Upper lobe of left lung (tissue), 6 donors: Measurements from ENCODE around the gene AGBL1. TPM values are rescaled to one million over a fixed set of nuclear protein-coding genes. Genes with fewer than 3 reads are reported as not detected.

Source experiments
- ATAC-seq, 2 donors: fragments of 200-7000 bp; cut with Tn5 transposase; one replicate each; pipeline ENCODE4 v1.9.1; 2022; ENCODE audit warnings: mild to moderate bottlenecking in 2 of 2, moderate library complexity in 2 of 2; ENCODE audit not compliant: low FRiP score in 2 of 2
- DNase-seq, 2 donors: peaks; one replicate each; pipeline ENCODE4 v3.0.0-alpha.2; 2019 to 2020
- H3K27ac ChIP-seq, 4 donors: fragments of 200-600 bp; sonication (generic); one replicate each; pipeline ENCODE4 v1.5.1; 2016 to 2019
- H3K27me3 ChIP-seq, 4 donors: fragments of 200-600 bp; sonication (generic); one replicate each; pipeline ENCODE4 v1.5.1; 2017 to 2019
- H3K36me3 ChIP-seq, 4 donors: fragments of 200-600 bp; sonication (generic); one replicate each; pipeline ENCODE4 v1.5.1; 2016 to 2019
- H3K4me1 ChIP-seq, 4 donors: fragments of 200-600 bp; sonication (generic); one replicate each; pipeline ENCODE4 v1.5.1; 2018 to 2019
- H3K4me3 ChIP-seq, 4 donors: fragments of 200-600 bp; sonication (generic); one replicate each; pipeline ENCODE4 v1.5.1; 2017 to 2019; ENCODE audit warnings: mild to moderate bottlenecking in 2 of 4, moderate library complexity in 1 of 4
- H3K9me3 ChIP-seq, 4 donors: fragments of 200-600 bp; sonication (generic); one replicate each; pipeline ENCODE4 v1.5.1; 2018 to 2019
- CTCF ChIP-seq, 6 experiments: fragments of 450-650 bp in 4 of 6; fragments of 200-600 bp in 2 of 6; sonication (generic) in 2 of 6; IDR thresholded peaks; one replicate each; pipeline ENCODE4 v1.5.1; 2016 to 2019; ENCODE audit warnings: antibody characterized with exemption in 6 of 6
- EP300 ChIP-seq, 4 donors: sonication (generic); formaldehyde crosslinking; IDR thresholded peaks; one replicate each; pipeline ENCODE4 v1.5.1; 2017; ENCODE audit warnings: antibody characterized with exemption in 4 of 4, control low read depth in 2 of 4
- POLR2A ChIP-seq, 4 donors: fragments of 450-650 bp; IDR thresholded peaks; one replicate each; pipeline ENCODE4 v1.5.1; 2016 to 2017; ENCODE audit warnings: antibody characterized with exemption in 4 of 4, mild to moderate bottlenecking in 2 of 4
- POLR2AphosphoS5 ChIP-seq, 2 donors: sonication (generic); formaldehyde crosslinking; IDR thresholded peaks; one replicate each; pipeline ENCODE4 v1.5.1; 2017; ENCODE audit warnings: antibody characterized with exemption in 2 of 2
- WGBS, 2 donors: methylation state at CpG; one replicate each; pipeline ENCODE4 v1.1.5; 2017 to 2018; 5-methylcytosine and 5-hydroxymethylcytosine counted together
- total RNA-seq, 6 donors: library from RNA; depleted of rRNA in 4 of 6; stranded (reverse); fragments of >200 nt in 4 of 6; gene quantifications; one replicate each; pipeline versions ENCODE4 v1.1.0 to v1.2.1, GENCODE V29; 2016 to 2021
- donor health status: DM: no; HTN: no; CAD: no; lungs with moderate emphysema.
- donor health status: DM: no; HTN: yes; CAD: no; lungs with severe emphysema.

Gene AGBL1
- total RNA-seq, 6 donors from 2014 or later = 3.1 to 23.0 (median 14.5) TPM

DNA sequence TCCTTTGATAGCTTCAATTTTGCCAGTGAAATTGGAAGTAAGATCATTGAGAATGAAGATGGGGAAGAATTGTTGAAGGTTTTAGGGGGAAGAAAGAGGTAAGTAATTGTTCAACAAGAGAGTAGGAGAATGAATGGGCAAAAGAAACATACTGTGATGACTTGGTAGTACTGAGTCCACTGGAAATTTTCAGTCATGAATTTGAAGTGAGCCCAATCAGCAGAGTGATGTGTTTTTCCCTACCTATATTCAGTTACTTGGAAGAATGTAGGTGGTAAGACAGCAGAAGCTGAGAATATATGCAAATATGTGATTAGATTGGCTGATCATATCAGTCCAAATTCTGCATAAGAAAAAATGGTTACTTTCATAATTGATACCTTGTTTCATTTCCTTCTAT lies 569.6 kb downstream of the AGBL1 start:
- H3K4me1 ChIP-seq = no peaks in the 10 kb centered on the region
- no peak for ATAC-seq
- no peak overlapping the region for H3K27ac ChIP-seq
- H3K4me3 ChIP-seq = no peak overlapping the region
- H3K36me3 ChIP-seq = no peaks in the 10 kb centered on the region
- TF ChIP-seq POLR2A (IDR thresholded peaks at IDR 0.05) (no peak), POLR2AphosphoS5 (IDR thresholded peaks at IDR 0.05) (no peak), EP300 (IDR thresholded peaks at IDR 0.05) (no peak), CTCF (IDR thresholded peaks at IDR 0.05) (no peak)
- no peaks in the 10 kb centered on the region for H3K9me3 ChIP-seq
- no peak for DNase-seq
- no peaks in the 10 kb centered on the region for H3K27me3 ChIP-seq

- no peak for DNase-seq
- WGBS, 2 donors = 75% methylated on average over 1 of the region's 1 CpG
- TF ChIP-seq CTCF (IDR thresholded peaks at IDR 0.05) (no peak), POLR2AphosphoS5 (IDR thresholded peaks at IDR 0.05) (no peak), EP300 (IDR thresholded peaks at IDR 0.05) (no peak), POLR2A (IDR thresholded peaks at IDR 0.05) (no peak)
- no peak for ATAC-seq
- Histone ChIP-seq H3K27ac (no peak overlapping the region), H3K4me3 (no peak overlapping the region), H3K36me3 (no peaks in the 10 kb centered on the region), H3K27me3 (no peaks in the 10 kb centered on the region), H3K9me3 (no peaks in the 10 kb centered on the region), H3K4me1 (no peaks in the 10 kb centered on the region)
Measured at GRCh38 chr15:86650094-86650493, 570.4 kb downstream of the AGBL1 start.

DNA sequence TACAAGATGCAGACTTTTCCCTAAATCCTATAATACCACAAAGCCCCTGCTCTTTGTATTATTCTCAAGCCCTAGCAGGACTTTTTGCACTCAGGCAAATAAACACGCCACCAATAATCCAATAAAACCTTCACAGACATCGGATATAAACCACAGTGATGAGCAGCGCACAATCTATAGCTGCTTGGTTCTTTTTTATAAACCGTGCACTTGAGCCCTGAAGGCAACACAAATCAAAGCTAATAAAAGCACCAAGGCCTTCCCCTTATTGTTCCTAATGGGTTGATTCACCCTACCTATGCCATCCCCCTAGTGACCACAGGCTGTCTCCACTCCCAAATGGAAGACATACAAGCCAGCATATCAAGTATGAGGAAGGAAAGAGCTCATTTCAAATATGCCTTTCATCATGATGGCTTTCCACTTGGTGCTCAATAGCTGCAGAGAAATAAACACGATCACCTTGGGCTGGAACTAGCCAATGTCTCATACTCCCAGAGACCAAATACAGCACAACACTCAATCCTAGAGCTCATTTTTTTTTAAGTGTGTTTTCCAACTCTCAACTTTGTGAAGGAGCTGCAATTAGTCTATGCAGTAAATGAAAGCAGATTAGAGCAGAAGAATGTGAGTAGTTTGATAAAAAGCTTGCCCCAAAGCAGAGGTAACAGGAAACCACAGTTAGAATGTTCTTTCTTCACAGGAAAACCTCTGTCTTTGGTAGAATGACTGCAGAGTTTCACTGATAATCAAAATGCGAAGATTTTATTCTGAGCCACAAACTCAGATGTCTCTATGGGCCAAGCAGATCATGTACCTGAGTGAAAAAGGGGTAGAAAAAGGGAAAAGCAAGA lies 573.9 kb downstream of the AGBL1 start:
- Histone ChIP-seq H3K27ac (no peak overlapping the region), H3K9me3 (no peaks in the 10 kb centered on the region), H3K36me3 (no peaks in the 10 kb centered on the region), H3K4me1 (no peaks in the 10 kb centered on the region), H3K4me3 (no peak overlapping the region), H3K27me3 (no peaks in the 10 kb centered on the region)
- no peak for ATAC-seq
- no peak for TF ChIP-seq POLR2A (IDR thresholded peaks at IDR 0.05)
- TF ChIP-seq EP300 (IDR thresholded peaks at IDR 0.05) = no peak
- DNase-seq = no peak
- WGBS, 2 donors = 72 to 84% methylated on average over 6 of the region's 6 CpGs

- Histone ChIP-seq H3K4me3 (no peak overlapping the region), H3K4me1 (no peaks in the 10 kb centered on the region), H3K9me3 (no peaks in the 10 kb centered on the region), H3K27ac (no peak overlapping the region), H3K36me3 (no peaks in the 10 kb centered on the region), H3K27me3 (no peaks in the 10 kb centered on the region)
- no peak for DNase-seq
- 85 to 86% methylated on average over 3 of the region's 3 CpGs for WGBS, 2 donors
- no peak for TF ChIP-seq CTCF (IDR thresholded peaks at IDR 0.05)
- no peak for TF ChIP-seq POLR2AphosphoS5 (IDR thresholded peaks at IDR 0.05)
- TF ChIP-seq EP300 (IDR thresholded peaks at IDR 0.05) = no peak
- no peak for TF ChIP-seq POLR2A (IDR thresholded peaks at IDR 0.05)
- no peak for ATAC-seq
Measured at GRCh38 chr15:86654501-86654900, 574.8 kb downstream of the AGBL1 start.

DNA sequence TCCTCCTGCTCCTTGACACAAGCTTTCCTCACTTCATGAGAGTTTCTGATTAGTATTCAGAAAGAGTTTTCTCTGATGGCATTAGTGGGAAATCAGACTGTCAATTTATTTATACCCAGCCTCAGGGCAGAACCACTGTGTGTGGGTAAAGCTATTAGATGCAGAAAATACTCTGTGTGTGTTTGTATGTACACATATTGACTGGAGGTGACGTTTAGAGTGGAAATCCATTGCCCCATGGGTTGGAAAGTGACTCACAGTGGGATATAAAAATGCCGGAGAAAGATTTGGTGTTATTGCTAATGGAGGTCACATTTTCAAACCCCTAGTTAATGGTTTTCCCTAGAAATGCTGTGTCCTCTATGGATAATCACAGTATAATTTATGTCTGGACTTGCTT lies 577.6 kb downstream of the AGBL1 start:
- Histone ChIP-seq H3K4me1 (no peaks in the 10 kb centered on the region), H3K4me3 (no peak overlapping the region), H3K9me3 (no peaks in the 10 kb centered on the region), H3K36me3 (no peaks in the 10 kb centered on the region), H3K27ac (no peak overlapping the region), H3K27me3 (no peaks in the 10 kb centered on the region)
- DNase-seq = no peak
- 80 to 85% methylated on average over 2 of the region's 2 CpGs for WGBS, 2 donors
- TF ChIP-seq POLR2A (IDR thresholded peaks at IDR 0.05) = no peak
- no peak for ATAC-seq
